Activated T-cell treated with anti-CD3 and anti-CD28 coated beads, Interleukin-2, amount 50 U/mL, for 4 hours (primary cell): ENCODE data around the gene TPX2. TPM values are rescaled to one million over a fixed set of nuclear protein-coding genes. Genes with fewer than 3 reads are reported as not detected.
"Not testable (repeated sequence)": the region's sequence is repeated elsewhere in the genome, so short reads cannot be mapped to it uniquely, and the experiment has no call there.

Experiments
- ATAC-seq, 2 donors: fragments of 200-7000 bp; cut with Tn5 transposase; one replicate each; pipeline ENCODE4 v1.10.0; 2021
- DNase-seq: peaks from one replicate; pipeline ENCODE4 v3.0.0-alpha.2; 2020
- H3K27me3 Mint-ChIP-seq: one replicate; pipeline ENCODE4 v1.8.0; 2021; ENCODE audit warnings: low read depth, mixed read lengths
- H3K36me3 Mint-ChIP-seq: one replicate; pipeline ENCODE4 v1.8.0; 2022; ENCODE audit warnings: mixed read lengths; ENCODE audit not compliant: insufficient read depth
- H3K4me1 Mint-ChIP-seq: one replicate; pipeline ENCODE4 v1.8.0; 2021; ENCODE audit warnings: low read depth, mixed read lengths
- H3K4me3 Mint-ChIP-seq: one replicate; pipeline ENCODE4 v1.8.0; 2021; ENCODE audit warnings: mild to moderate bottlenecking, moderate library complexity, mixed read lengths
- H3K9me3 Mint-ChIP-seq: one replicate; pipeline ENCODE4 v1.8.0; 2021; ENCODE audit warnings: mixed read lengths
- total RNA-seq, 3 donors: library from RNA; stranded (reverse); gene quantifications; one replicate each; pipeline ENCODE4 v1.2.1, GENCODE V29; 2021

Gene TPX2
- total RNA-seq, 3 donors from 2014 or later, result 8.0 to 9.9 (median 9.3) TPM

DNA sequence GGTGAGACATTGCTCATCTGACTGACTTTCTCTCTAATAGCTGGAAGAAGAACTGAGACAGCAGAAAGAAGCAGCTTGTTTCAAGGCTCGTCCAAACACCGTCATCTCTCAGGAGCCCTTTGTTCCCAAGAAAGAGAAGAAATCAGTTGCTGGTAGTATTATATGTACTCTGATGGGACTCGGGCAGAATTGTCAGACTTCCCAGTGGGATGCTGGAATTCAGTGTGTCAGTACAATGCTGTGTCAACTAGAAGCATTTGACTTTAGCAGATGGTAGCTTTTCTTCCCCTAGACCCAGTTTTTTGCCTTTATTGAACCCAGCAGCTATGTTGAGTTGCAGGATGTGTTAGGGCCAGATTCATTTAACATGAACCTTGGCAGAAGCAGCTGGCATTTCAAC, 58.3 kb downstream of the TPX2 start:
- ATAC-seq, result no peak
- Mint-ChIP-seq H3K4me3 (no peak overlapping the region), H3K4me1 (no peaks in the 10 kb centered on the region), H3K27me3 (no peaks in the 10 kb centered on the region), H3K9me3 (no peaks in the 10 kb centered on the region), H3K36me3 (no peaks in the 10 kb centered on the region)
- no peak for DNase-seq

DNA sequence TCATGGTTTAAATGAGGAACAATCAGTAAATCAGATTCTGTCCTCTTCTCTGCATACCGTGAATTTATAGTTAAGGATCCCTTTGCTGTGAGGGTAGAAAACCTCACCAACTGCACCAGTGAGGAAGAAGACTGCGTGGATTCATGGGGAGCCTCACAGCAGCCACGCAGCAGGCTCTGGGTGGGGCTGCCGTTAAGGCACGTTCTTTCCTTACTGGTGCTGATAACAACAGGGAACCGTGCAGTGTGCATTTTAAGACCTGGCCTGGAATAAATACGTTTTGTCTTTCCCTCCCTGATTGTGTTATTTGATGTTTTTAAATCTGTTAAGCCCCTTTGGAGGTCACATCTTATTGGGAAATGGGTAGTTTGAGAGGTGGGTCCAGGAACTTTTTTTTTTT, 62.4 kb downstream of the TPX2 start:
- peaks cover 16% of the 10 kb centered on the region for H3K4me1 Mint-ChIP-seq
- DNase-seq (no peak), ATAC-seq (no peak)
- H3K36me3 Mint-ChIP-seq, result no peaks in the 10 kb centered on the region
- no peaks in the 10 kb centered on the region for H3K27me3 Mint-ChIP-seq
- no peak overlapping the region for H3K4me3 Mint-ChIP-seq
- no peaks in the 10 kb centered on the region for H3K9me3 Mint-ChIP-seq

DNA sequence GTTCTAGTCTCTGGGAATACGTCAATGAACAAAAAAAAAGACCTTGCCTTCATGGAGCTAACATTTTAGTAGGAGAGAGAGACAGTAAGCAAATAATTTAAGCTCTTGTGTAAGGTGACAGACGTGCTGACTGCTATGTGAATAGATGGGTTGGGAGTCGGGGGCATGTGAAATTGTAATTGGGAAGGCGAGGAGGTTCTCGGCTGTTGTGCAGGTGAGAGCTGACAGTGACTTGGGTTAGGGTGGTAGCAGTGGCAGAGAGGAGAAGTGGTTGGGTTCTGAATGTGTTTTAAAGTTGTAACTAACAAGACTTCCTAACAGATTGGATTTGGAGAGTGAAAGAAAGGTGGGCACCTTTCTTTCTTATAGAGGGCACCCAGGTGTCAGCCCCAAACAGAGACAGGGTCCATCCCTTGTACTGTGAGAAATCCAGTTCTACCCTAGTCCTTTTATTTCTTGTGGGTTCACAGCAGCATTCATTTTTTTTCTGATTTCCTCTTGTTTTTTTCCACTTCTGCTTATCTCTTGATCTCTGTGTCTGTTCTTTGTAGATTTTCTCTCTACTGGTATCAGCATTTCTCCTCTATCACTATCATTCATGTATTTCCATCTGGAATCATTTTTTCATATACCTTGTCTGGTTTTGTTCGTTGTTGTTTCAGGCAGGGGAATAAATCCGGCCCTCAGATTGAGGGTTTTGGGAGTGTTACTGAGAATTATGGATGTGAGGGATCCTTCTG, 64.6 kb downstream of the TPX2 start:
- ATAC-seq, result no peak
- Mint-ChIP-seq H3K36me3 (no peaks in the 10 kb centered on the region), H3K4me3 (no peak overlapping the region), H3K27me3 (no peaks in the 10 kb centered on the region), H3K4me1 (peaks cover 16% of the 10 kb centered on the region), H3K9me3 (no peaks in the 10 kb centered on the region)
- DNase-seq, result no peak

DNA sequence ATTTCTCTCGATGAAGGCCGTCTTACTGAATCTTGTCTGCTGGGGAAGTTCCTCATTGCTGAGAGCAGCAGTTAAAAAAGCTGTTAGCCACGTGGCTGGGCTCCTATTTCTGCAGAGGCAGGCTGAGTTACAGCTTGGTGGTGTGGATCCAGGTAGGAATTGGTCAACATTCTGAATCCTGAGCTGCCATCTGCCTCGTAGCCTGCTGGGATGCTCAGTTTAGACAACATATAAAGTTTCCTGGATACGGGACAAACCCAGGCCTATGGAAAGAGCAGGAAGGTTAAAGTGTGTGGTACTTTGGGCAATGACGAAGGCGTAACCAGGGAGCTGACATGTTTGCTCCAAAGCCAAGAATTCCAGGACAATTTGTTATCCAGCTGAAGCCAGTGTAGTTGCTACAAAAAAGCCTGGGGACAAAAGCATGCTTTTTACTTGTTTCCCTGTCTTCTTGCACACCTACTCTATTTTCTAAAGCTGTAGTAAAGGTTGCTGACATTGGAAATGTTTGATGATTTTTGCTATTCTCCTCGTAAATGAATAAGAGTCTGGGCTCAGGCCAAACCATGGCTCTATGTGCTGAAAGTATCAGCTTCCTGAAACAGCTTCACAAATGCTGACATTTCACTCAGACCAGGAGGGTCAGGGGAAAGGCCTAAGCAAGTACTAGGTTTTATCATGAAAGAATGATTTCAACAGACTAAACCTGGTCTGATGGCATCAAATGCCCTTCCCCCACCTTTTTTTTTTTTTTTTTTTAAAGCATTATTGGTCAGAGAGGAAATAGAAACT, 67.7 kb downstream of the TPX2 start:
- H3K27me3 Mint-ChIP-seq, result no peaks in the 10 kb centered on the region
- ATAC-seq, result no peak
- no peak overlapping the region for H3K4me3 Mint-ChIP-seq
- no peaks in the 10 kb centered on the region for H3K36me3 Mint-ChIP-seq
- DNase-seq, result no peak
- peaks cover 16% of the 10 kb centered on the region for H3K4me1 Mint-ChIP-seq
- H3K9me3 Mint-ChIP-seq, result no peaks in the 10 kb centered on the region

DNA sequence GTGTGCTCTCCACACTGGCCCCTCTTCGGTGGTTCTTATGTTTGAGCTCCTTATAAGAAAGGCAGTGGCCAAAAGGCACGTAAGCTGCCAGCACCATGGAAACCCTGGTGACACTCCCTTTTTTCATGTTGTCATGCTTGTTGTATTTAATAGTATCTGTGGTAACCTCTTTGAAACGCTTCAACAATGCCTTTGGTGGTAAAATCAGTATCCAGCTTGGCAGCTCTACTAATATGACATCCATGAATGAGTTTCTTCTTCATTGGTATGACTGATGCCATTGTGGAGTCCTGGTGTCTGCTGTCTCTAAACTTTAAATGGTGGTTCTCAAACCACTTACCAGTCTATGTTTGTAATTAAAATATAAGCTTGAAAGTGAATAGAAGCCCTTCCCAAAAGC, 69.4 kb downstream of the TPX2 start:
- Mint-ChIP-seq H3K9me3 (no peaks in the 10 kb centered on the region), H3K27me3 (no peaks in the 10 kb centered on the region), H3K4me3 (no peak overlapping the region), H3K36me3 (no peaks in the 10 kb centered on the region), H3K4me1 (peaks cover 13% of the 10 kb centered on the region)
- ATAC-seq (no peak), DNase-seq (no peak)

GRCh38 chr20:31809661-31810060, 70.6 kb downstream of the TPX2 start:
- no peaks in the 10 kb centered on the region for H3K27me3 Mint-ChIP-seq
- H3K4me1 Mint-ChIP-seq, result peaks cover 2% of the 10 kb centered on the region
- no peak for DNase-seq
- no peaks in the 10 kb centered on the region for H3K36me3 Mint-ChIP-seq
- H3K4me3 Mint-ChIP-seq, result no peak overlapping the region
- ATAC-seq, result no peak
- no peaks in the 10 kb centered on the region for H3K9me3 Mint-ChIP-seq

- H3K27me3 Mint-ChIP-seq, result no peaks in the 10 kb centered on the region
- H3K36me3 Mint-ChIP-seq, result no peaks in the 10 kb centered on the region
- no peak overlapping the region for H3K4me3 Mint-ChIP-seq
- H3K4me1 Mint-ChIP-seq, result no peaks in the 10 kb centered on the region
- no peaks in the 10 kb centered on the region for H3K9me3 Mint-ChIP-seq
- DNase-seq (no peak), ATAC-seq (no peak)
Observed at GRCh38 chr20:31811198-31811597, 72.1 kb downstream of the TPX2 start.

- Mint-ChIP-seq H3K27me3 (no peaks in the 10 kb centered on the region), H3K36me3 (no peaks in the 10 kb centered on the region), H3K9me3 (no peaks in the 10 kb centered on the region), H3K4me1 (no peaks in the 10 kb centered on the region), H3K4me3 (no peak overlapping the region)
- ATAC-seq, result no peak
- no peak for DNase-seq
Observed at GRCh38 chr20:31811796-31812728, 73.0 kb downstream of the TPX2 start.

DNA sequence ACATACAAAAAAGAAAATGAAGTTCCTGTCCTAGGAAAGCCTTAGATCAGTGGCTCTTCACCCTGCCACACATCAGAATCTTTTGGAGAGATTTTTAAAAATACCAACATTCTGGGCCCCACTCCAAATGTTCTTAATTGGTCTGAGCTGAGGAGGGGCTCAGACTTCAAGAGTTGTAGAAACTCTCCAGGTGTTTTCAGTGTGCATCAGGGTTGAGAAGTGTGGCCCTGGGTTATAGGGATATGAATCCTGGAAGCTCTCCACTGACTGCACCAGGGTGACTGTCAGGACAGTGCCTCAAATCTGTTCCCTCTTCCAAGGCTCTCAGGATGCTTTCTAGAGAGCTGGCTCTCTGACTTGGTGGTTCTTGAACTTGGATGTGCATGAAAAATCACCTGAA, 74.5 kb downstream of the TPX2 start:
- DNase-seq (no peak), ATAC-seq (no peak)

GRCh38 chr20:31814142-31814541, 75.1 kb downstream of the TPX2 start:
- H3K4me1 Mint-ChIP-seq, H3K27me3 Mint-ChIP-seq, H3K9me3 Mint-ChIP-seq, H3K36me3 Mint-ChIP-seq, H3K4me3 Mint-ChIP-seq, DNase-seq, ATAC-seq: not testable (repeated sequence)

More for the DNA sequence above, 74.5 kb downstream of the TPX2 start:
- H3K36me3 Mint-ChIP-seq, result no peaks in the 10 kb centered on the region
- no peaks in the 10 kb centered on the region for H3K4me1 Mint-ChIP-seq
- no peaks in the 10 kb centered on the region for H3K27me3 Mint-ChIP-seq
- H3K9me3 Mint-ChIP-seq, result no peaks in the 10 kb centered on the region
- no peak overlapping the region for H3K4me3 Mint-ChIP-seq

DNA sequence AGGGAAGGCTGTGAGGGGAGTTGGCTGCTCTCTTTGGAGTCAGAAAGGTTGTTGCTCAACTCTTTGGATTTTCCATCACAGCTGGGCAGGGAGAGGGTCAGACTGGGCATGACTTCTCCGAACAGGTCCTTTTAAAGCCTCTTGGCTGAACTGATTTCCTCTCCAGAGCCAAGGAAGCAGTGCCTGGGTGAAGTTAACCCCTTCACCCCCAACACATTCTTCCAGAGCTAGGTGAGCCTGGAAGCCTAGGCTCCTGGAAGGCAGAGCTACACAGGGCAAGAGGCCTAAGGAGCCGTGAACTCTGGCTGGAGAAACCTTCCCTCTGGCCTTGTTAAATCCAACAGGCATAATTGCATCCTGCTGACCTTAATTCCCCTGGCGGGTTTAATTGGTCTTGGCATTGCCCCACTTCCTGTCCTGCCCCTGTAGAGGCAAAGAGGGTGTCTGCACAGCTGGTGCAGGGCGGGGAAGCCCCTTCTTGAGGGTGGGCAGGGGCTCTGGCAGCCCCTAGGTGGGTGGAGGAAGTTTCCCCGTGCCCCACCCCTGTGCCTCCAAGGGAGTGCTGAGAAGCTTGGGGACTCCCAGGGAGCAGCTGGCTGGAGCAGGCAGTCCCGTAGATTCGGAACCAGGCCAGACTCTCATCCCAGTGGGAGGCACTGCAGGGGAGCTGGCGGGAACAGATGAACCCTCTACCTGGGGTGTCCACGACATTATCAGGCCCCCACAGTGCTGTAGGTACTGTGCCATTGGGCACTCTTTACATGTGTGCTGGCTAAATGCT, 76.5 kb downstream of the TPX2 start:
- Mint-ChIP-seq H3K36me3 (no peaks in the 10 kb centered on the region), H3K4me3 (no peak overlapping the region), H3K27me3 (no peaks in the 10 kb centered on the region), H3K4me1 (no peaks in the 10 kb centered on the region), H3K9me3 (no peaks in the 10 kb centered on the region)
- ATAC-seq (no peak), DNase-seq (no peak)

DNA sequence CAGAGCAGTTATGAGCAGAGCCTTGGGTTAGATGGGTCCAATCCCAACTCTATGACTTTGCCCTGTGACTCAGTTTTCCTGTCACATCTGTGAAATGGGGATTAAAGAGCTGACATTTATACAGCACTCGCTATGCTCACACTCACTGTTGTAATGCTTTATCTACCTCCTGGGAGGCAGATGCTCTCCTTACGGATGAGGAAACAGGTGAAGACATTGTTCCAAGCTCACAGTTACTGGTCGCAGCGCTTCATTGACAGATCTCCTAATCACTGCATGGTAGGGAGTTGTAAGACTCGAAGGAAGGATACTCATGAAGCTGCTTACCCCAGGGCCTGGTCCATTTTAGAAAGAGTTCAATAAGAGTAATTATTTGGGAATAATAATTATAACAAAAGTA, 77.1 kb downstream of the TPX2 start:
- ATAC-seq (no peak), DNase-seq (no peak)
- Mint-ChIP-seq H3K4me1 (no peaks in the 10 kb centered on the region), H3K4me3 (no peak overlapping the region), H3K9me3 (no peaks in the 10 kb centered on the region), H3K36me3 (no peaks in the 10 kb centered on the region), H3K27me3 (no peaks in the 10 kb centered on the region)

GRCh38 chr20:31817461-31817860, 78.4 kb downstream of the TPX2 start:
- H3K36me3 Mint-ChIP-seq, result no peaks in the 10 kb centered on the region
- no peaks in the 10 kb centered on the region for H3K27me3 Mint-ChIP-seq
- DNase-seq, result no peak
- no peaks in the 10 kb centered on the region for H3K9me3 Mint-ChIP-seq
- no peaks in the 10 kb centered on the region for H3K4me1 Mint-ChIP-seq
- no peak for ATAC-seq
- H3K4me3 Mint-ChIP-seq, result no peak overlapping the region
